Cerebellar cortex (tissue), 1 donor: ENCODE data around the gene ZNF799.
"Not testable (repeated sequence)": the region's sequence is repeated elsewhere in the genome, so short reads cannot be mapped to it uniquely, and the experiment has no call there.

ENCODE experiments used
- DNase-seq: peaks from one replicate; pipeline ENCODE4 v3.0.0-alpha.2; 2015; ENCODE audit warnings: low spot score

The ZNF799 gene

DNA sequence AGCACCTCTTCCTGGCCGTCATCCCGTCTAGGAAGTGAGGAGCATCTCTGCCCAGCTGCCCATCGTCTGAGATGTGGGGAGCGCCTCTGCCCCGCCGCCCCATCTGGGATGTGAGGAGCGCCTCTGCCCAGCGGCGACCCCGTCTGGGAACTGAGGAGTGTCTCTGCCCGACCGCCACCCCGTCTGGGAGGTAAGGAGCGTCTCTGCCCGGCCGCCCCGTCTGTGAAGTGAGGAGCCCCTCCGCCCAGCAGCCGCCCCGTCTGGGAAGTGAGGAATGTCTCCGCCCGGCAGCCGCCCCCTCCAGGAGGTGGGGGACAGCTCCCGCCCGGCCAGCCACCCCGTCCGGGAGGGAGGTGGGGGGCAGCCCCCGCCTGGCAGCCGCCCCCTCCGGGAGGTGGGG lies 38.8 kb downstream of the ZNF799 start:
- not testable (repeated sequence) for DNase-seq

DNA sequence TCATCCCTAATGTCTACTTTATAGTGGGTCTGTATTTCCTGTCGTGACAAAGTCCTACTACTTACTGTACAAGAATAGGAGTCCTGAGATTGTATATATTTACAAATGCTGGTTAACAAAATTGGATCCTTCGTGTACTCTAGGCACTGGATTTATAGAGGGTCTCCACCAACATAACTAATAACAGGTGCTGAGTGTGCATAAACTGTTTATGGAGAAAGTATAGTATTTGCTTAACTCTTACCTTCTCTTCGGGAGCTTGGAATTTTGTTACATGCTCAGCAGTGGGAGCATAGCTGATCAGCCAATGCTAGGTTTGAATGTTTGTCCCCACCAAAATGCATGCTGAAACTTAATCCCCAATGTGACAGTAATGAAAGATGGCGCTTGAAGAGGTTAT lies 47.7 kb downstream of the ZNF799 start:
- DNase-seq: no peak

DNA sequence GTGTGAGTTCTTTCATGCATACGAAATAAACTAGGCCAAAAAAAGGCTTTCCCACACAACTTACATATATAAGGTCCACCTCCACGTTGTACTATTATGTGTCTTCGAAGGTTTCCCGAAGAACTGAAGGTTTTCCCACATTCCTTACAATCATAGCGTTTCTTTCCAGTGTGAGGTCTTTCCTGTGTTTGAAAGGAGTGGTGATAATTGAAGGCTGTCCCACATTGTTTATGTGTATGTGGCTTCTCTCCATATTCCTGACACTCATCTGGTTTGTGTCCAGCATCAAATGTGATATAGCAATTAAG lies 50.2 kb downstream of the ZNF799 start:
- no peak for DNase-seq

DNA sequence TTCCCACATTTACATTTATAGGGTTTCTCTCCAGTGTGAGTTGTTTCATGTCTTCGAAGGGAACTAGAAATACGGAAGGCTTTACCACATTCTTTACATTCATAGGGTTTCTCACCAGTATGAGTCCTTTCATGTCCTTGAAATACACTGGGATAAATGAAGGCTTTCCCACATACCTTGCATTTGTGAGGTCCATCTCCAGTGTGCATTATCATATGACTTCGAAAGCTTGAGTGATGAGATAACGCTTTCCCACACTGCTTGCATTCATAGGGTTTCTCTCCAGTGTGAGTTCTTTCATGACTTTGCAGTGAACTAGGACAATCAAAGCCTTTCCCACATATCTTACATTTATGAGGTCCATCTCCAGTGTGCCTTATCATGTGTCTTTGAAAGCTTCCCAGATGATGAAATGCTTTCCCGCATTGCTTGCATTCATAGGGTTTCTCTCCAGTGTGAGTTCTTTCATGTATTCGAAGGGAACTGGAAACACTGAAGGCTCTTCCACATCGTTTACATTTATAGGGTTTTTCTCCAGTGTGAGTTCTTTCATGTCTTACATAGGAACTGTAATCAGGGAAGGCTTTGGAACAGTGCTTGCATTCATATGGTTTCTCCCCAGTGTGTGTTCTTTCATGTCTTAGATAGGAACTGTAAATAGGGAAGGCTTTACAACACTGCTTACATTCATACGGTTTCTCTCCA lies 50.7 kb downstream of the ZNF799 start:
- DNase-seq: no peak

DNA sequence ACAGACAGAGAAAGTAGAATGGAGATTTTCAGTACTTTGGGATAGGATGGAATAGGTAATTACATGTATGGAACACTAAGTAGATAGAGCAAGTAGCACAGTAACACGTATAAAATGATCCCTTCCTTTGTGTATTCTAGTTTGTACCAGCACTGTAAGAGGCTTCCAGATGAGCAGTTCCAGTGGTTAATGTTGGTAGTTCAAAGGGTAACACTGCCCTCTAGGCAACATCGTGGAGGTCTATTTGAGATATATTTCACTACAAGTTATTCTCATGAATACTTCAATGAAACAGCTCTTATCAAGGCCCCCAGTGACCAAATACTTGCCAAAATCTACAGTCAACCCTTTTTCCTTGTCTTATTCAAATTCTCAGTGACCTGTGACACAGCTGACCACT lies 54.2 kb downstream of the ZNF799 start:
- DNase-seq: no peak

DNA sequence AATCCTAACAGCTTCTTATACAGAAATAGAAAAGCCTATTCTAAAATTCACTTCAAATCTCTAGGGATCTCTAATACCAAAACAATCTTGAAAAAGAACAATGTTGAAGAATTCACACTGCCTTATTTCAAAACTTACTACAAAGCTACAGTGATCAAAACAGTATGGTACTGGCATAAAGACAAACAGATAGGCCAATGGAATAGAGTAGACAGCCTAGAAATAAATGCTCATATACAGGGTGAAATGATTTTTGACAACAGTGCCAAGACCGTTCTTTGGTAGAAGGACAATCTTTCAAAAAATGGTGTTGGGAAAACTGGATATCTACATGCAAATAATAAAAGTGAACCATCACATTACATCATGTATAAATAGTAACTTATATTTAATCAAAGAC lies 55.9 kb downstream of the ZNF799 start:
- no peak for DNase-seq
